ENCODE measurements around the gene CPPED1. TPM values are rescaled to one million over a fixed set of nuclear protein-coding genes. Genes with fewer than 3 reads are reported as not detected.

CPPED1 gene
- total and polyA plus RNA-seq, 4 donors: 10.4 to 29.1 (median 23.0) TPM

- Histone ChIP-seq H3K9ac (ENCODE audit: low read depth in 1 of 2, low read length in 2 of 2) (no peak overlapping the region), H3K4me1 (ENCODE audit: control insufficient read depth in 4 of 4, insufficient read depth in 4 of 4, low read length in 3 of 4) (peaks cover 0 to 3% (median 0%) of the 10 kb centered on the region in 4 donors), H3K36me3 (ENCODE audit: control insufficient read depth in 4 of 4, insufficient read depth in 3 of 4, low read depth in 1 of 4, low read length in 3 of 4) (peaks cover 0 to 8% (median 1%) of the 10 kb centered on the region in 4 donors), H3K9me3 (ENCODE audit: control insufficient read depth in 4 of 4, low read length in 3 of 4) (no peaks in the 10 kb centered on the region), H3K4me3 (ENCODE audit: low read depth in 1 of 3, low read length in 3 of 3) (no peak overlapping the region), H3K27ac (ENCODE audit: low read depth in 1 of 2, low read length in 2 of 2) (no peak overlapping the region), H3K27me3 (ENCODE audit: control insufficient read depth in 4 of 4, insufficient read depth in 4 of 4, low read length in 3 of 4) (no peaks in the 10 kb centered on the region)
- TF ChIP-seq ZBTB33 (IDR thresholded peaks at IDR 0.05) (no peak), RXRA (IDR thresholded peaks at IDR 0.05) (no peak), CTCF (IDR thresholded peaks at IDR 0.05; ENCODE audit: low read depth, low read length, missing input control) (no peak), JUND (IDR thresholded peaks at IDR 0.05) (no peak), FOXA2 (IDR thresholded peaks at IDR 0.05) (no peak), EGR1 (IDR thresholded peaks at IDR 0.05; ENCODE audit: low read depth in 2 of 2) (no peak), REST (IDR thresholded peaks at IDR 0.05) (no peak), HNF4A (conservative IDR thresholded peaks at IDR 0.05) (no peak), HNF4G (IDR thresholded peaks at IDR 0.05) (no peak), MAX (IDR thresholded peaks at IDR 0.05) (no peak), ATF3 (IDR thresholded peaks at IDR 0.05) (no peak), TAF1 (conservative IDR thresholded peaks at IDR 0.05) (no peak), SP1 (IDR thresholded peaks at IDR 0.05) (no peak), GABPA (IDR thresholded peaks at IDR 0.05 in 1 of 2, conservative IDR thresholded peaks at IDR 0.05 in 1 of 2) (no peak), YY1 (IDR thresholded peaks at IDR 0.05) (no peak)
- WGBS: 91% methylated on average over 3 of the region's 3 CpGs
- DNase-seq (ENCODE audit: low spot score): no peak
These were observed 123.9 kb downstream of the CPPED1 start for GRCh38 chr16:12679660-12680272.

GRCh38 chr16:12678983-12679382 is 124.7 kb downstream of the CPPED1 start:
- Histone ChIP-seq H3K4me1 (ENCODE audit: control insufficient read depth in 4 of 4, insufficient read depth in 4 of 4, low read length in 3 of 4) (peaks cover 0 to 3% (median 0%) of the 10 kb centered on the region in 4 donors), H3K9ac (ENCODE audit: low read depth in 1 of 2, low read length in 2 of 2) (no peak overlapping the region), H3K36me3 (ENCODE audit: control insufficient read depth in 4 of 4, insufficient read depth in 3 of 4, low read depth in 1 of 4, low read length in 3 of 4) (peaks cover 0 to 8% (median 1%) of the 10 kb centered on the region in 4 donors), H3K9me3 (ENCODE audit: control insufficient read depth in 4 of 4, low read length in 3 of 4) (no peaks in the 10 kb centered on the region), H3K27ac (ENCODE audit: low read depth in 1 of 2, low read length in 2 of 2) (no peak overlapping the region), H3K27me3 (ENCODE audit: control insufficient read depth in 4 of 4, insufficient read depth in 4 of 4, low read length in 3 of 4) (no peaks in the 10 kb centered on the region), H3K4me3 (ENCODE audit: low read depth in 1 of 3, low read length in 3 of 3) (no peak overlapping the region)
- no peak for DNase-seq (ENCODE audit: low spot score)
- WGBS: 71% methylated on average over 3 of the region's 3 CpGs
- no peak for TF ChIP-seq ZBTB33 (IDR thresholded peaks at IDR 0.05)
- TF ChIP-seq HNF4G (IDR thresholded peaks at IDR 0.05): no peak
- TF ChIP-seq JUND (IDR thresholded peaks at IDR 0.05): no peak
- TF ChIP-seq YY1 (IDR thresholded peaks at IDR 0.05): no peak
- TF ChIP-seq HNF4A (conservative IDR thresholded peaks at IDR 0.05): no peak
- TF ChIP-seq FOXA2 (IDR thresholded peaks at IDR 0.05): no peak
- TF ChIP-seq ATF3 (IDR thresholded peaks at IDR 0.05): no peak
- no peak for TF ChIP-seq RXRA (IDR thresholded peaks at IDR 0.05)
- no peak for TF ChIP-seq TAF1 (conservative IDR thresholded peaks at IDR 0.05)
- TF ChIP-seq CTCF (IDR thresholded peaks at IDR 0.05; ENCODE audit: low read depth, low read length, missing input control): no peak
- no peak for TF ChIP-seq EGR1 (IDR thresholded peaks at IDR 0.05; ENCODE audit: low read depth in 2 of 2)
- TF ChIP-seq FOXA1 (IDR thresholded peaks at IDR 0.05): no peak
- TF ChIP-seq GABPA (IDR thresholded peaks at IDR 0.05 in 1 of 2, conservative IDR thresholded peaks at IDR 0.05 in 1 of 2): no peak
- TF ChIP-seq SP1 (IDR thresholded peaks at IDR 0.05): no peak
- no peak for TF ChIP-seq NR2F2 (IDR thresholded peaks at IDR 0.05)
